Measurements from ENCODE around the gene BID.

BID gene

GRCh38 chr22:17783773-17784480, 9.7 kb upstream of the BID start:
- DNase-seq (ENCODE audit: low read depth in 2 of 2, low spot score in 1 of 2), result no peak

GRCh38 chr22:17783312-17783711, 9.0 kb upstream of the BID start:
- DNase-seq (ENCODE audit: low read depth in 2 of 2, low spot score in 1 of 2), result no peak

GRCh38 chr22:17782621-17783020, 8.4 kb upstream of the BID start:
- DNase-seq (ENCODE audit: low read depth in 2 of 2, low spot score in 1 of 2), result no peak

DNA sequence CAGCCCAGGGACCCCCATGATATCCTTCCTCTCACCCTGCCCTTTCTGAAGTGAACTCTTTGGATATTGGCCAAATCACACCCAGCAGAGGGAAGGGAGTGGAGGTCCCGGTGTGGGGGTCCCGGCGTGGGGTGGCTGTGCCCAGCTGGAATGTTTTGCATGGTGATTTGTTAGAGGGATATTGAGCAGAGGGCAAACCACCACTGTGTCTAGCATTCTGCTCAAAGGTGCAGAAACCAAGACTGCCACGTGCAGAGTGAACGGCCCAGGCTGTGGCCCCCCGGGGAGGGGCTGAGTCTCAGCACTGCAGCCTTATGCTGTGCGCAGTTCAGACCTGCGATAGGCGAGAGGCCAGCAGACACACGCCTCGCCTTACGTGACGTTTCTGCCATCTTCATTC, 7.9 kb upstream of the BID start:
- no peak for DNase-seq (ENCODE audit: low read depth in 2 of 2, low spot score in 1 of 2)

DNA sequence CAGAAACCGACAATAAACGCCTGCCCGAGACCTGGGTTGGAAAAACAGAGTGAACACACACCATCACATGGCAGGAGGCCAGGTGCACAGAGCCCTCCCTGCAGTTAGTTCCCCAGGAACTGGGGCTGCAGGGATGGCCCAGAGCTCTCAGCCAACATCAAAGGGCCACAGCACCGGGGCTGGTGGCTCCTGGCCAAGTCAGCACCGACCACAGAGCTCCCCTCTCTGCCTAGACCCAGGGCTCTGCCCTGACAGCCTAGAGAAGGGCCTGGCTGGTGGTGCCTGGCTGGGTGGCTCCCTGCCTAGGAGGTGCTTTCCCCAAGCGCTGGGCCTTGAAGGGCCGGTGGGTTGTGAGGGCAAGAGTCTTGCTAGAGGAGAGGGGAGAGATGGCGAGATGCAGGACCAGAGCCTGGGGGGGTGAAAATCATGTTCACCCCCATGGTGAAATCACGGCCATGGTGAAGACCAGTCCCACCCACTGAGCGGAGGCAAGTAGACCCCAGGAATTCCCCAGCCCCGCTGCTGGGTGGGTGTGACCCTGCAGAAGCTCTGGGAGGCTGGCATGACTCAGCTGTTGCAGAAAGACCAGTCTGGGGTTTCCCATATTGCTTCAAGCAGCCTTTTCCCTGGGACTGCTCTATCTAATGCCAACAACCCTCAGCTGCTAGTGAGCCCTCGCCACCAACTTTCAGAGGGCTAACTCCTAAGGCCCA, 7.2 kb upstream of the BID start:
- DNase-seq (ENCODE audit: low read depth in 2 of 2, low spot score in 1 of 2), result peak; percentile 32 to 69

DNA sequence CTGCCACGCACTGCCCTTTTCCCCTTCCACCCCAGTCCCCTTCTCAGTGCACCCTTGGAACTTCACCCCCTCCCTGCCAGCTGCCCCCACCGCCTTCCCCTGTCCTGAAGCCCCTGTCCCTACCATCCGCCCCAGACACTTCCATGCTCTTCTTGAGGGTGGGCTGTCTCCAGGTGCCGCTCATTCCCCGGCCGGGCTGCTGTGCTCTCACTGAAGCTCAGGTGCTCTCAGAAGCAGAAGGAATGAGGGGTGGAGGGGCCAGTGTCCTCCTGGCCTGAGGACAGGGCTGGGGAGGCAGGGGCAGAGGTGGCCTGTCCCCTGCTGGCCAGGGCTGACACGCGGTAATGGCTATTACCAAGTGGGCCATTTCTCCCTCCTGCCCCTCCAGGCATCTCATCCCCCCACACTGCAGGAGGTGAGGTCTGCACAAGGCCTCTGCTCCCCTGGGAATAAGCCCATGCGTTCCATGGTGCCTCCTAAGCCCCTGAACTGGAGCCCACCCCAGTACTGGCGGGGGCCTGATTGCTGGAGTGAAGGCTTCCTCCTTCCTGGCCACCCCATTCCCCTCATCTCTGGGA, 6.6 kb upstream of the BID start:
- DNase-seq (ENCODE audit: low read depth in 2 of 2, low spot score in 1 of 2), result no peak

DNA sequence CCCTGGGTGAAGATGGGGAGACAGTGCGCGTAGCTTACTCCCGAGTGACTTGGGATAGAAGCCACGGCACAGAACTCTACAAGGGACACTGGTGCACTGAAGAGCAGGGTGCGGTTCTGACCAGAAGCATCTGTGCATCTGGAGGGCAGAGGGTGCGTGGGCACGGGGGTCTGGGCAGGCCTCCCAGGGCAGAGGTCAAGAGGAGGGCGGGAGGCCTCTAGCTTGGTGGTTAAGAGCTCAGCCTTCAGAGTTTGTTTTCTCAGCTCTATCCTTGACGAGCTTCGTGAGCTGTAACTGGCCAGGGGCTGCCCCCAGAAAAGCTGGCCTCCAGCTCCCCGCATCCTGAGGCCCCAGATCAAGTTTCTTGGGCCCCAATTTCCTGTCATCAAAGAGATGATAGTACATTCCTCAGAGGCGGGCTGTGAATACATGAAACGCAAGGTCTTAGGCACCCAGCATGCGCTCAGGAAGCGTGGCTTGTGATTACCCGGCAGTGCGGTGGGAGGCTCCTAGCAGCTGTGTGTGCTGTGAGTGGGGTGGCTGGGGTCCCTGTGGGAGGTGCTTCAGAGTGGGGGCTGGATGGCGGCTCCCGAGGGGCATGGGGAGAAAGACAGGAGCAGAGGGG, 6.0 kb upstream of the BID start:
- no peak for DNase-seq (ENCODE audit: low read depth in 2 of 2, low spot score in 1 of 2)

GRCh38 chr22:17779286-17780115, 5.2 kb upstream of the BID start:
- DNase-seq (ENCODE audit: low read depth in 2 of 2, low spot score in 1 of 2), result no peak

- no peak for DNase-seq (ENCODE audit: low read depth in 2 of 2, low spot score in 1 of 2)
Measured at GRCh38 chr22:17778412-17778976, 4.2 kb upstream of the BID start.

GRCh38 chr22:17777717-17778044, 3.4 kb upstream of the BID start:
- no peak for DNase-seq (ENCODE audit: low read depth in 2 of 2, low spot score in 1 of 2)

DNA sequence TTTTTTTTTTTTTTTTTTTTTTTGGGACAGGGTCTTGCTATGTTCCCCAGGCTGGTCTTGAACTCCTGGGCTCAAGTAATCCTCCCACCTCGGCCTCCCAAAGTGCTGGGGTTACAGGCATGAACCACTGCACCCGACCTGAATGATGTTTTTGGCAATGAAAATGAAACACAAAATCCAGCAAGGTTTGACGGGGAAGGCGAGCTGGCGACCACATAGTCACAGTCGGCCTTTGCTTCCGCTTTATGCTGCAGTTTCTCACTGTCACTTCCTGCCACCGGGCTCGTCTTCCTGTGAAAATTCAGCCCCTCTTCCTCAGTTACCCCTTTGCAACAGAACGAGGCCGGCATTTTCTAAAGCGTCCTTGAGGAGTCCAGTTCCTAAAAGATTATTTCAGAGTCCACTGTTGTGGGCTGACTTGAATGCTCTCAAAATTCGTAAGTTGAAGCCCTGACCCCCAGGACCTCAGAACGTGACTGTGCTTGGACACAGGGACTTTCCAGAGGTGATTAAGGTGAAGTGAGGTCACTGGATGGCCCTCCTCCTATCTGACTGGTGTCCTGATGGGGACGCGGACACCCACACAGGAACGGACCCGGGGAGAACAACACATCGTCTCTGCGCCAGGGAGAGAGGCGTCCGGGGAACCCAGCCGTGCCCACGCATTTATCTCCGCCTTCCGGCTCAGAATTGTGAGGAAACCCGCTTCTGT, 2.9 kb upstream of the BID start:
- DNase-seq (ENCODE audit: low read depth in 2 of 2, low spot score in 1 of 2), result peak; percentile 36 to 46

GRCh38 chr22:17775781-17776465, 1.7 kb upstream of the BID start:
- DNase-seq (ENCODE audit: low read depth in 2 of 2, low spot score in 1 of 2), result no peak

GRCh38 chr22:17774926-17775685, 837 bp upstream of the BID start:
- no peak for DNase-seq (ENCODE audit: low read depth in 2 of 2, low spot score in 1 of 2)

GRCh38 chr22:17773606-17774205, 563 bp downstream of the BID start:
- peak; percentile 33 to 57 for DNase-seq (ENCODE audit: low read depth in 2 of 2, low spot score in 1 of 2)

DNA sequence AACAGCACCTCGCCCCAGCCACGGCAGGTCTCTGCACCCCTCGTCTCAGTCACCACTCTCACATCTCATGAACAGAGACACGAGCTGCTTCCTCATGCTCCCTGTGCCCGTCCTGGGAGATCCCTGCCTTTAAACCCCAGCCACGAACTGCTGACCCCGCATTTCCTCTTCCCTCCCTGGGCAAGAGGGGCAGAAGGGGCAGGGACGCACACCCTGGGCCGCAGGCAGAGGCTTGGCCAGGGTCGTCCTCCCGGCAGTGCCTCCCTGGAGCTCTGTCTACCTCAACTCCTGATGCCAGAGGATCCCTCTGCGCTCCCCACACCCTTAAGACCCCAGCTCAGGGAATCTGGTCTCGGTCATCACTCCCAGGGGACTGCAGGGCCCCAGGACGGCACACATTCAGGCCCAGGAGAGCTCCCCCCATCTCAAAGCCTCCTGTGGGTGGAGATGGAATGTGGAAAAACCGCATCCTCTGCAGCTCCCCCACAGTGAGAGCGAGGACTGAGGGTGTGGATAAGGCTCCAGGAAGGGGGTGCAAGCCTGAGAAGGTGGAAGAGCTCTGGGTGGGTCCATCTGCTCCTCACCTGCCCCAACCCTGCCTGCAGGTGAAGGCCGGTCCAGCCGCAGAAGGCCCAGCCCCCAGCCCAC, 1.2 kb downstream of the BID start:
- DNase-seq (ENCODE audit: low read depth in 2 of 2, low spot score in 1 of 2), result no peak

GRCh38 chr22:17772249-17772957, 1.9 kb downstream of the BID start:
- DNase-seq (ENCODE audit: low read depth in 2 of 2, low spot score in 1 of 2), result no peak

All from stimulated activated CD8-positive, alpha-beta memory T cell treated with anti-CD3 and anti-CD28 coated beads, Interleukin-4, amount 100 ng/mL, for 4 hours (primary cell).